Stomach (tissue), 4 donors: Measurements from ENCODE around the gene LRMDA.

ENCODE experiments used
- POLR2A ChIP-seq, 4 donors: fragments of 450-650 bp; IDR thresholded peaks; one replicate each; pipeline ENCODE4 v1.6.1; 2016; ENCODE audit warnings: antibody characterized with exemption in 4 of 4, control low read depth in 2 of 4, mild to moderate bottlenecking in 1 of 4, moderate library complexity in 1 of 4
- POLR2AphosphoS5 ChIP-seq, 3 donors: sonication (generic); formaldehyde crosslinking; IDR thresholded peaks; one replicate each; pipeline ENCODE4 v1.6.1; 2016; ENCODE audit warnings: antibody characterized with exemption in 3 of 3
- TF ChIP-seq, protein P1 (sequence below), 7 experiments: fragments of 450-650 bp in 4 of 7; fragments of 200-600 bp in 3 of 7; sonication (generic) in 3 of 7; IDR thresholded peaks; one replicate each; pipeline ENCODE4 v1.5.1; 2016 to 2019; ENCODE audit warnings: antibody characterized with exemption in 7 of 7, control low read depth in 2 of 7, mild to moderate bottlenecking in 1 of 7

DNA sequence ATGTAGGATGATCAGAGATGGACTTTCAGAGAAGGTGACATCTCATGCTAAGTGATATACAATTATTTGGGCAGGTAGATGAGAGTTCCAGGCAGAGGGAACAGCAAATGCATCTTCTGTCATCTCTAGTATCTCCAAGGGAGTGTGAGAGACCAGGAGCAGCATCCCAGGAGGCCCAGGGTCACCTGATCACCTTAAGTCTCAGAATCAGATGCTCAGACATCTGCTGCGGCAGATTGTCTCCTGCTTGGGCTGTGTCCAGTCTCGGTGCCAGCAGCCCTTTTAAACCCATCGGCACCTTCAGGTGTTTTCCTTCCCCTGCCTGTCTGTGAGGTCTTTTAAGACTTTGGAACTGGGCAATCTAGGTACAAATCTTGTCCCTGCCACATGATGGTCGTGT is 690.6 kb downstream of the LRMDA start:
- TF ChIP-seq POLR2A (IDR thresholded peaks at IDR 0.05) = no peak
- TF ChIP-seq, protein P1, sequence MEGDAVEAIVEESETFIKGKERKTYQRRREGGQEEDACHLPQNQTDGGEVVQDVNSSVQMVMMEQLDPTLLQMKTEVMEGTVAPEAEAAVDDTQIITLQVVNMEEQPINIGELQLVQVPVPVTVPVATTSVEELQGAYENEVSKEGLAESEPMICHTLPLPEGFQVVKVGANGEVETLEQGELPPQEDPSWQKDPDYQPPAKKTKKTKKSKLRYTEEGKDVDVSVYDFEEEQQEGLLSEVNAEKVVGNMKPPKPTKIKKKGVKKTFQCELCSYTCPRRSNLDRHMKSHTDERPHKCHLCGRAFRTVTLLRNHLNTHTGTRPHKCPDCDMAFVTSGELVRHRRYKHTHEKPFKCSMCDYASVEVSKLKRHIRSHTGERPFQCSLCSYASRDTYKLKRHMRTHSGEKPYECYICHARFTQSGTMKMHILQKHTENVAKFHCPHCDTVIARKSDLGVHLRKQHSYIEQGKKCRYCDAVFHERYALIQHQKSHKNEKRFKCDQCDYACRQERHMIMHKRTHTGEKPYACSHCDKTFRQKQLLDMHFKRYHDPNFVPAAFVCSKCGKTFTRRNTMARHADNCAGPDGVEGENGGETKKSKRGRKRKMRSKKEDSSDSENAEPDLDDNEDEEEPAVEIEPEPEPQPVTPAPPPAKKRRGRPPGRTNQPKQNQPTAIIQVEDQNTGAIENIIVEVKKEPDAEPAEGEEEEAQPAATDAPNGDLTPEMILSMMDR (IDR thresholded peaks at IDR 0.05) = no peak
- TF ChIP-seq POLR2AphosphoS5 (IDR thresholded peaks at IDR 0.05) = no peak
